Left colon (tissue), 2 donors: ENCODE measurements around the gene SLBP. TPM values are rescaled to one million over a fixed set of nuclear protein-coding genes. Genes with fewer than 3 reads are reported as not detected.
A peak's percentile ranks its signal among the peaks of the same experiment; 100 is the strongest.
"Not testable (repeated sequence)": the region's sequence is repeated elsewhere in the genome, so short reads cannot be mapped to it uniquely, and the experiment has no call there.

ENCODE experiments used
- ATAC-seq: fragments of 200-7000 bp; cut with Tn5 transposase; one replicate; pipeline ENCODE4 v1.9.1; 2020; ENCODE audit warnings: mild to moderate bottlenecking, moderate library complexity
- DNase-seq, 2 donors: peaks; one replicate each; pipeline ENCODE4 v3.0.0-alpha.2; 2020
- intact Hi-C, 2 donors: fragments of 100-400 bp; cut with DNase I in 1 of 2; cut with micrococcal nuclease in 1 of 2; formaldehyde crosslinking; loops; one replicate each; pipeline versions ENCODE4 v1.11.2 to v1.14.0; 2022; cut with DNase I, micrococcal nuclease
- total RNA-seq, 2 donors: library from RNA; stranded (reverse); fragmentation: NEBNext Ultra II Directional; extraction: Animal tissue kit (Norgen Biotek cat#: 25700); gene quantifications; one replicate each; pipeline ENCODE4 v1.2.1, GENCODE V29; 2021
- donor health status: DM: no; HTN: no; CAD: no.
- donor health status: DM: yes; HTN: yes; CAD: no.

SLBP gene
- total RNA-seq, 2 donors from 2014 or later, result 23.3 to 27.3 TPM

DNA sequence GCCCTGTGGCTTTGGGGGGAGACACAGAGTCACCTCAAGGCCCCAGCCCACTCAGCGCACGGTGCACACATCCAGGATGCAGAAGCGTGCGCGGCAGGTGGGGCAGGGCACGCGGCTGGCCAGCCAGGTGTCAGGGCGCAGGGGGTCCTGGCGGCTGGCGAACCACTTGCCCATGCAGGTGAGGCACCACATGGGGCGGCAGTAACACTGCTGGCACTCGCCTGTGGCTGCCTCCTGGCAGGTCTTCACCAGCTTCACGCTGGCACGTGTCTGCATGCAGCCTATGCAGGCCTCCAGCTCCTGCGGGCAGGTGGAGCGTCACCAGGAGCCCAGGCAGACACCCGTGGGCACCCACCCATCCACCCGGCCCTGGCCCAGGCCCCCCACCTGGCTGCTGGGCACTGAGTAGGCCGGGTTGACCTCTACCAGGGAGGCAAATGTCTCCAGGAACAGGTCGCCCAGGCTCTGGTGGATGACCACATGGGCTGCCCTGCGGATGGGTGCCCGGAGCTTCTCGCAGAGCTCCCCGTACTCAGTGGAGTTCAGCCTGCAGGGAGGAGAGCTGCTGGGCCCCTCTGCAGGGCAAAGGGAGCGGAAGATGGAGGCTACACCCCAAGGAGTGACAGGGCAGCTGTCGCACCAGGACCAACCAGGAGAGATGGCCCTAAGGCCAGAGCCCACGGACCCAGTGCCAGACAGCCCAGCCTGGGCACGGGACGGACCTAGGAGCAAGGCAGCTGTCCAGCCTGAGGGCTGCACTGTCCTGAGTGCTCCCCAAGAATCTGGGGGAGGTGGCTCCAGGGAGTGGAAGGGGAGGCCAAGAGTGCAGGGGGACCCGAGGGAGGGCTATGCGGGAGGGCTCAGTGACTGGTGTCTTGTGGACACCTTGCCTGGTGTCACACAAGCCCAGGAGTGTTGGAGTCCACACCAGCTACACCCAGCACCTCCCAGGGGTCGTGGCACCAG lies 5.3 kb upstream of the SLBP start:
- intact Hi-C loops, result no loop called here
- DNase-seq (no peak), ATAC-seq (no peak)

DNA sequence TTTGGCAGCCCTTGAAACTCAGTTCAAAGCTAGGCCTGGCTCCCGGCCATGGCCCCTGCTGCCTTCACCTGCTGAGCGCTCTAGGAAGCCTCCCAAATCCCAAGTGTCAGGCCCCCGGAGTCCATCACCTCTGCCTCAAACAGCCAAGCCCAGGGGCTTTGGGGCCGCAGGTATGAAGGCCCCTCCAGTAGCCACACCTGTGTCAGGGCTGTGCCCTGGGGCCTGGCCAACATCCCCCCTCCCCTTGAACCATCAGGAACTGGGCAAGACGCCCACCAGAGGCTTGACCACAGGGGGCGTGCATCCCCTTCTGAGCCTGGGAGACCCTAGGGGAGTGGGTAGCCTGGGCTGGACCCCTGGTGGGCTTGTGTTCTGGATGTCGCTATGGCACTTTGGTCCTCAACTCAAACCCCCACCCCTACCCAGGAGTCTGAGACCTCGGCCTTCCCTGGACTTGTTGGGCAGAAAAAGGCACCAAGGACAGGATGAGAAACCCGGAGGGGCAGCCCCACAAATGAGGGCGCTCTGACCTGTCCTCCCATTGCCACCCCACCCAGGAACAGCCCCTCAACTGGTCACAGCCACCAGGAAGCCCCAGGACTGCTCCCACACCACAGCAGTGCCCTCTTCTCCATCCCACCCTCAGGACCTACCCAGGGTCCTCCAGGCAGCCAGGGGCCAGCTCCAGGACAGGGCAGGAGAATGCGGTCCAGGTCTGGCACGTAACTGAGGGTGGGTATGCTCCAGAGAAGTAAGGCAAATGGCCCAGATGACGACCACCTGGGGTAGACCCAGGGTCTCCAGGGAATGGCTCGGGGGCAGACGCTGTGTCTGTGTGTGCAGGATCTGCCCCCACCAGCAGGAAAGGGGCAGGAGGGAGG lies 4.2 kb upstream of the SLBP start:
- intact Hi-C loops, result no loop called here
- DNase-seq (no peak), ATAC-seq (no peak)

DNA sequence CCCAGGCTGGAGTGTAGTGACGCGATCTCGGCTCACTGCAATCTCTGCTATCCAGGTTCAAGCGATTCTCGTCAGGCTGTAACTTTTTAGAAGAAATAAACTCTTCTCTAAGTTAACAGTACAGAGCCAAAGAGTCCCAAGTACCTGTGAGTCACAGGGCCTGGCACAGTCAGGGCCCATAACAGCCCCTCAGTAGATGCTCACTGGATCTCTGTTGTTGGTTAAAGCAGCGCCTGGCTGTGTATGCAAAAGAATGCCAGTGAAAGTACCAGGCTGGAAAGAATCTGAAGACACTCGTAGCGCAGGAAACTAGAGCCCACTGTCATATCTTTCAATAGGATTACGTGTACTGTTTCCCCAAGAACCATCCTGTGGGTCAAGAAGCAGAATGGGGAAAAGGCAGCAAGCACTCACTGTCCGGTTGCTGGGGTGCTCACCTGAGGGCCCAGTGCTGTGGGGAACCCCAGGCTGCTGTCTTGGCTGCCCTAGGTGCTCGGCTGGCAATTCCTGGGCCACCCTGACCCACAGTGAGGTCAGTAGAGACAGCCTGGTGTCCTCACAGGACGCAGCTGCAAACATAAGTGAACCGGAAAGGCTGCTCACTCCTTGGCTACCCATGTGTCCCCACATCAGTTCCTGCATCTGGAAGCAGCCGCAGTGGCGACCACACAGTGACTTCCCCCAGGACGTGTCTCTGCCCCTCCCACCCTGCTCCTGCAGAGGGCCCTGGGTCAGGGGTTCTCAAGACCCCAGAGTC lies 3.1 kb upstream of the SLBP start:
- ATAC-seq, result no peak
- DNase-seq, result peak in 1 of 2 donors; percentile 53

DNA sequence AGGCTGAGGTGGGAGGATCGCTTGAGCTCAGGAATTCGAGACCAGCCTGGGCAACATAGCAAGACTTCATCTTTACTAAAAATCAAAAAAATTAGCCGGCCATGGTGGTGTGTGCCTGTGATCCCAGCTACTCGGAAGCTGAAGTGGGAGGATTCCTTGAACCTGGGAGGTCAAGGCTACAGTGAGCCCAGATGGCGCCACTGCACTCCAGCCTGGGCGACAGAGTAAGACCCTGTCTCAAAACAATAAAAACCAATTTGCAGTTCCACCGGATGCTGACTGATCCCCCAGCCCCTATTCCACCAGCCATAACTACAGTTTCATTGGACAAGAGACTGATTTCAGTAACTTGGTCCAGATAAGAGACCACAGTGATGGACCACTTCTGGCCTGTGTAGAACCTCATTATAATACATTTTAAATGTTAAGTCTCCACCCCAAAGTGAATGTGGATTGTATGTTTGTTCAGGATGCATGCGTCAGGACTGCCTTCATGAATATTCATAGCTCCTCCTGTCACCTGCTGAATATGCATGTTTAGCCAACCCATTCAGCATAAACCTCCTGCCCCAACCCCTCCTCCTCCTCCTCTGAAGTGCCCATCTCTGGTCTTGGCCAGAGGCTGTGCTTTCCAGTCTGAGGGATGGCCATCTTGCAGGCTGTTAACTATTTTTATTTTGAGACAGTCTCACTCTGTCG lies 2.3 kb upstream of the SLBP start:
- ATAC-seq, result no peak
- intact Hi-C loops, result no loop called here
- no peak for DNase-seq

More for the DNA sequence above, 3.1 kb upstream of the SLBP start:
- intact Hi-C loops, result no loop called here

DNA sequence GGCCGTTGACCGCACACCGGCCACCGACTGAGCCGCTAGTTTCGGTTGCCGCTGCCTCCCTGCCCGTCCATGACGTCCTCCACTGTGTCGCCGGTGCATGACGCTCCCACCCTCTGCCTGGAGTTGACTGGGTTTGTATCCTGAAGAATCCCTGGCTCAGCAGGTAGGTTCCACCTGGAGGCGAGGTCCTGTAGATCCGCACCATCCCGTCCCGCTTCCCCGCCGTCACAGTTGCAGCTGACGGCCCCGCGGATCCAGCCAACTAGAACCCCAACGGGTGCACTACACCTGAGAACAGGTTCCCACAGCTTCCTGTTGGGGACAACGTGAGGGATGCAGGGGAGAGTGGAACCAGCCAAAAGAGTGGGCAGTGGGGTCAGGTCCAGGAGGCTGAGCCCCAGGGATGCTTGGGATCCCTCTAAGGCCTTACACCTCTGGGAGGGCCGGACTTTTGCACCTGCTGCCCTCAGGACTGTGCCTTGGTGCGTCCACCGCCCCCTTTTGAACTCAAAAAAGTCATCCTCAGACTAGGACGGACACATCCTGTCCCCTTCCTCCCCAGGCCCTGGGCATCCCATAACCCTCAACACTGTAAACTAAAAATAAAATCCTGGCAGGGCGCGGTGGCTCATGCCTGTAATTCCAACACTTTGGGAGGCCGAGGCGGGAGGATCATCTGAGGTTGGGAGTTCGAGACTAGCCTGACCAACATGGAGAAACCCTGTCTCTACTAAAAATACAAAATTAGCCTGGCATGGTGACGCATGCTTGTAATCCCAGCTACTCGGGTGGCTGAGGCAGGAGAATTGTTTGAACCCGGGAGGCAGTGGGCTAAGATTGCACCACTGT lies 1.1 kb upstream of the SLBP start:
- peak; percentile 37 for ATAC-seq
- DNase-seq, result peak in 1 of 2 donors; percentile 78
- intact Hi-C loops, result no loop called here

DNA sequence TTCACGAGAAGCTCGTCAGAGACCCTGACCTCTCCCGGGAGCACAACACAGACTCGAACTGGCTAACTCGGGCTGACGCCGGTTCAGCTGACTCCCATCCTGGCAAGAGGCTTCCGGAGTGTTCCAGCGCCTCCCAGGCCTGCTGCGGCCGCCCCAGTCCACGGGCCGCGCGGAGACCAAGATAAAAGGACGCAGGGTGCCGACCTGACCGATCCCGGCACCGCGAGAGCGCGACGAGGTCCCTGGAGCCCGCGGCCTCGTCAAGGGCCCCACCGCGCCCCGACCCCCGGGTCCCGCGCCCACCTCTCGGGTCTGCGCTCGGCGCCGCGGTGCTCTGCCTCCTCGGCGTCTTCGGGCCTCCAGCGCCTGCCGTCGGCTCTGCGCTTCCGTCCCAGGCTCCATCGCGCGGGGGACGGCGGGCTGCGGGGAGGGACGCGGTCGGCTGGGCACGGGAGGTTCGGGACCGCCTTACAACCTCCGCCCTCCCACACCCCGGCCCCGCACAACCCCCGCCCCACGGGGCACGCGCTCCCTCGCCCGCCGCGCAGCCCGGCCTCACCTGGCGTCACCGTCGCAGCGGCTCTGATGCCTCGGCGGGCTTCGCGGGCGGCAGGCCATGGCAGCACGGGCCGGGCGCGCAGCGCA lies 426 bp downstream of the SLBP start:
- peak; percentile 37 for ATAC-seq
- DNase-seq, result peak; percentile 63 to 67
- intact Hi-C loops, result no loop called here

DNA sequence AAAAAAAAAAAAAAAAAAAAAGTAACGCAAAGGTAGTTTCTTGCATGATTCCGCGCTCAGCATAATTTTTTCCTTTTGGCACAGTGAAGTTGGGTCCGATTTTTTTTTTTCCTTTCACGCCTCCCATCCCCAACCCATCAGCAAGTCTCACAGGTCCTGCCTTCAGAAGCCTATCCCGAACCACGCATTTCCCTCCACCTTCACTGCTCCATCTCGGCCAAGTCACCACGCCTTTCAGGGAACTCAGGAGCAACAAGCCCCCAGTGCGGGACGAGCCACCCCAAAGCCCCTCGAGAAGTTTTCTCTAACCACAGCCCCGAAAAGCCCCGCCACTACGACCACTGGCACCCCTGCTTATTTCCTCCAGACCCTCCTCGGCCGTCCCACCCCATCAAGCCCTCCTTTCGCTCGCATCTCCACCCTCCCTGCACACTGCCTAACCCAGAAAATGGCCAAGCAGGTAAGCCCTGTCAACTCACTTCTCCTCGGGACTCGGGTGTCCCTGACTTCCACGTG lies 1.0 kb downstream of the SLBP start:
- intact Hi-C loops, result no loop called here
- no peak for DNase-seq
- ATAC-seq, result no peak

DNA sequence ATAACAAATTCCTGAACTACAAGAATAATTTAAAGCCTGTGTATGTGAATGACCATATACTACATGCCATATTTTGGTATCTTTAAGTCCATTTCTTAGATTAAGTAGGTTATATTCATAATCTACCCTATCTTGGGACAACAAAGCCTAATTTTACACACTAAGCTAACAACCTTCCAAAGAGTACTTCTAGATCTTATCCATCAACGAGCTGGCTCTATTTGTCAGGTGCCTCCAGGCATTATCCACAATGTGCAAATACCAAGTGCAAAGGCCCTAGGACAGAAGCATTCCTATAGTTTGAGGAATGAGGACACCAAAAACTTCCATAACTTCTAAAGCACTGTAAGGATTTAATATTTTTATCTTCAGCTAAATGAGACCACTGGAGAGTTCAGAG lies 3.5 kb downstream of the SLBP start:
- intact Hi-C loops, result no loop called here
- ATAC-seq, result no peak
- DNase-seq, result no peak

DNA sequence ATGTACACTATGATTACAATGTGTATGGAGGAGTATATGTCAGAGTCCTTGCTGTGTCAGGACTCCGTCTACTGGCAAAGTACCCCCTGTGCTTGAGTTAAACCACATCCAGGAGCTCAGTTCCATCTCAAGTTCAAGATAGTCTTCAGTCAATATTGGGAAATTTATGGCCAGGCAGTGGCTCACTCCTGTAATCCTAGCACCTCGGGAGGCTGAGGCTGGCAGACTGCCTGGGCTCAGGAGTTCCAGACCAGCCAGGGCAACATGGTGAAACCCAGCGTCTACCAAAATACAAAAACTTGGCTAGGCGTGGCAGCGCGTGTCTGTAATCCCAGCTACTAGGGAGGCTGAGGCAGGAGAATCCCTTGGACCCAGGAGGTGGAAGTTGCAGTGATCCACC lies 5.8 kb downstream of the SLBP start:
- intact Hi-C loops, result no loop called here
- no peak for ATAC-seq
- no peak for DNase-seq

DNA sequence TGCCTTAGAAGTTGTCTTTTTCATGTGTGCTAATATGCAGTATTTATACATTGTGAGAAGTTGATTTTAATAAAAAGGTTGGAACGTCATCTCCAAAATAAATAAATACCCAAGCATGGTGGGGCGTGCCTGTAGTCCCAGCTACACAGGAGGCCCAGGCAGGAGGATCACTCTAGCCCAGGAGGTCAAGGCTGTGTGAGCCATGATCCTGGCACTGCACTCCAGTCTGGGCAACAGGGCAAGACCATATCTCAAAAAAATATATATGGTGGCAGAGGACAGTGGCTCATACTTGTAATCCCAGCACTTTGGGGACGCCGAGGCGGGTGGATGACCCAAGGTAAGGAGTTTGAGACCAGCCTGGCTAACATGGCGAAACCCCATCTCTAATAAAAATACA lies 6.4 kb downstream of the SLBP start:
- intact Hi-C loops, result no loop called here
- DNase-seq (no peak), ATAC-seq (no peak)

DNA sequence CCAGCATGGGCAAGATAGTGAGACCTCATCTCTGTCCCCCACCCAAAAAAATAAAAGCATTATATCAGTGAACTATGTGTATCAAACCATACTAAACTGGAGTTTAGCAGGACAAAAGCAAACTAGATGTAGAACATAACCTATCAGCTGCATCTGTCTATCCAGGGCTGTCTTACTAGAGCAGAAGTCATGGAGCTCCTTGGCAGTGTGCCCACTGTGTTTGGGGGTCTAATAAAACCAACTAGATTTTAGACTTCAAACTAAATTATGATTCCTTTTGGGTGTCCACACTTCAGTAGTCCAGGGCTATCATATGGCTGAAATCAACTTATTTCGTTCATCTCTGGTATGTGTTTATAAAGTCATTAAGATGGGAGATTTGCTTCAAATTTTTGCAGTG lies 8.3 kb downstream of the SLBP start:
- intact Hi-C loops, result no loop called here
- ATAC-seq, result no peak
- no peak for DNase-seq

DNA sequence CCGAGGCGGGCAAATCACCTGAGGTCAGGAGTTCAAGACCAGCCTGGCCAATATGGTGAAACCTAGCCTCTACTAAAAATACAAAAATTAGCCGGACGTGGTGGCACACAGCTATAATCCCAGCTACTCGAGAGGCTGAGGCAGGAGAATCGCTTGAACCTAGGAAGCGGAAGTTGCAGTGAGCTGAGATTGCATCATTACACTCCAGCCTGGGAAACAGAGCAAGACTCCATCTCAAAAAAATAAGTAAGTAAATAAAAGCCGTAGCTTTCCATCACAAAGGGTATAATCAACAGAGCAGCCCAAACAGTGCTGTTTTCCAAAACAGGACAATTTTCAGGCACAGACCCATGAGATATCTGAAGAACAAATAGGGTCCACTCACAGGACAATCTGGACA lies 10.4 kb downstream of the SLBP start:
- ATAC-seq, DNase-seq, intact Hi-C loops: not testable (repeated sequence)

DNA sequence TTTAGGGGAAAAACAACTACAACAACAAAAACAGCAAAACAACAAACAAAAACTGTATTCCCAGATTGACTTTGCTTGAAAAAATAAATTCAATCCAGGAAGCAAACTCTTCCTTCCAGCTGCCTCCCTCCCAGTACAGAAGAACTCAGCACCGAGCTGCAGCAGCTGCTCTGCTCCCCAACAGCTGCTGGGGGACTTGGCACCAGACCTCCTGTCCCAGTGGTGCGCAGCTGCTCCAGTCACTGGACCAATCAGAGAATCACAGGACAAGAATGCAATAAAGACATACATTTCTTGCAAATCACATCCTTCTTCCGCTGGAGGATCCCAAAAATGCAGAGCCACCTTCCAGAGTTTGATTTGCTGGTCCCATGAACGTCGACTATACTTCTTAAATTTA lies 16.2 kb downstream of the SLBP start:
- DNase-seq, result no peak
- intact Hi-C loops, result no loop called here

DNA sequence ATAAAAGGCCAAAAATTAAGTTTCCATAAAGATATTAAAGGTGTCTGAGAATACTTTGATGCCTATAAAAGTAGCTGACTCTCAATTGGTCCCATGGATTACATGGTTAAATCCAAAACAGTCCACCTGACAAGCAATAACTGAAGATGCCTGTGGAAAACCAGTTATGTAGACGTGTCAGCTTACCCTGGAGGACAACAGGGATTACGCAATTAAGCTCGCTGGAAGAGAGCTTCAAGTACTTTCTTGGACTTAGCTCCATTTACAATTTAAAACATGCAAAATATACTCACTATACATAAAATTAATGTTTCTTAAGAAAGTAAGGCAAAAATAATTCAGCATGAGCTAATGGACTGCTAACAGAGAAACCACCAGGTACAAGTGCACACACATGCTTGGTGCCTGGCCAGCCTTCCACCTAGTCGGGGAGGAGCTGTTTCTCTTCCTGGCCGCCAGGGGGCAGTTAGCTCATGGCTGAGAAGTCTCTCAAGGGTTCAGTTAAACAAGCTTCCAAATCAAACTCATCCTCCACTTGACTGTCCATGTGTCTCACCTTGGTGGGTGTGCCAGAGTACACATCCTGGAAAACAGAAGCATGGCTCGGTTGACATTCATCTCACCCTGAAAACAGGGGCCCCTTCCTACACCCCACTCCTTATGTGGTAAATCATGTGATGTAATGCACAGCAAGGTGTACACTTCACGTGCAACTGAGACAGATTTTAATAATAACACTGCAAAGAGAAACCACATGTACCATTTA lies 18.8 kb downstream of the SLBP start:
- DNase-seq, result peak; percentile 57 to 63
- peak; percentile 94 for ATAC-seq
- intact Hi-C loops, result loop anchor here in 1 of 2 donors (5.0 kb wide), 1 partner anchor 34 kb away; no protein-coding TSS in a partner anchor

More for the DNA sequence above, 16.2 kb downstream of the SLBP start:
- ATAC-seq, result no peak

DNA sequence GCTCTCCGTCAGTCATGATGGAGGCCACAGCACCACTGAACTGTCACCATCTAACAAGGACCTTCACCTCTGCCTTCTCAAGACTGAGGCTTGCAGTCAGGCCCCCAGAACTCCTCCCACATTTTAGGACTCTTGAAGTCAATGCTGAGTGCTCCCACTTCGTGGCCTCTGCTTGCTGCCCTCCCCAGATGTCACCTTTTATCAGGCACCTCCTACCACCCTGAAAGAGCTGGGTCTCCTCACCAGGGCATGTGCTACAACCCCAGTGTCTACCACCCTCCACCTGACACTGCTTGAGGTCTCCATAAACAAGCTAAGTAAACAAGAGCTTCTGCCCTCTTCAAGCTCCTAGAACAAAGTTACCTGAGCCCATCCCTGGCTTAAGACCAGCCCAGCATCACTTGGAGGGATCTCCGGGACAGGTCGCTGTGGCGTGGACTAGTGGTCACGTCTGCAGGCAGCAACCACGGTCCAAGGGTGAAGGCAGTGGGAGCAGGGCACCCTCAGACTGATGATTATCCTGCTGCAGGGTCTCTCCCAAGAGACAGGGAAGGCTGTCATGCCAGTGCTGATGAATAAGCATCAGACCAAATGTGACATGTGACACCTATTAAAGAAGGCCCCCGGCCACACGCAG lies 20.3 kb downstream of the SLBP start:
- no peak for ATAC-seq
- intact Hi-C loops, result loop anchor here in 1 of 2 donors (5.0 kb wide), 1 partner anchor 35 kb away; no protein-coding TSS in a partner anchor
- DNase-seq, result no peak
